Stimulated activated CD4-positive, alpha-beta T cell treated with anti-CD3 and anti-CD28 coated beads, Interleukin-15, amount 100 ng/mL, for 1 hour (primary cell): ENCODE results near the gene TSPAN9.
A peak's percentile ranks its signal among the peaks of the same experiment; 100 is the strongest.
"Not testable (repeated sequence)": the region's sequence is repeated elsewhere in the genome, so short reads cannot be mapped to it uniquely, and the experiment has no call there.

ENCODE experiments used
- DNase-seq, 2 donors: peaks; one replicate each; pipeline ENCODE4 v3.0.0-alpha.2; 2020; ENCODE audit warnings: low read depth in 1 of 2, low spot score in 1 of 2

Gene TSPAN9

DNA sequence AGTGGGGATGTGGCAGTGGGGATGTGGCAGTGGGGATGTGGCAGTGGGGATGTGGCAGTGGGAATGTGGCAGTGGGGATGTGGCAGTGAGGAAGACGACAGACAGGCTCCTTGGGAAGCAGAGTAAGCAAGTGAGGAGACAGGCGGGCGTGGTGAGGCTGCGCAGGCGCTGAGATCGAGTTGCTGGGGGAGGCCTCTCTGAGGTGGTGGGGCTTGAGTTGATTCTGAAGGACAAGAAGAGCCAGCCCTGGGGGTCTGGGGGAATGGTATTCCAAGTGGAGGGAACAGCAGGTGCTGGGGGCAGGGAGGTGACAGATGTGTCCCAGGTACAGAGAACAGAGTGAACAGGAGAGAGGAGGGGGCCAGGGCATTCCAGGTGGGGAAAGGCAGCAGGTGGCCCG is 33.8 kb upstream of the TSPAN9 start:
- DNase-seq = no peak

DNA sequence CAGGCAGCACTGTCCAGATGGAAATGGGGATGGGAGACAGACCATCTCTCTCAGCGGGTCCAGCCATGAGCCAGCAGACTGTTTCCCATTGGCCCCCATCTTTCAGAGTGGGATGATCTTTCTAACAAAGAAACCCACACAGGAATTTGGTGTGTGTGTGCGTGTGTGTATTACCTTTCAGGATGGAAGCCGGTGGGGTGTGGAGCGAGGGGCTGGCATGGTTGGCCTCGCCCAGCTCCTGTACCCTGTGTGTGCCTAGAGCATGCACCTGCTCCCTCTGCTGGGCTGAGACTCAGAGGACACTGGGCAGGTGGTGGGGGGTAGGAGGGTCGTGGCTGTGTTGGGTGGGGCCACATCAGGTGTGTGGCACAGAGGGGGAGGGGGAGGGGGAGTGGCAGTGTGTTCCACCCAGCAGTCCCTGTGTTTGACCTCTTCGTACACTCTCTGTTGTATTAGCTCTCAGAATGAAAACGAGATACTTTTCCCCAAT is 33.0 kb upstream of the TSPAN9 start:
- DNase-seq = no peak

DNA sequence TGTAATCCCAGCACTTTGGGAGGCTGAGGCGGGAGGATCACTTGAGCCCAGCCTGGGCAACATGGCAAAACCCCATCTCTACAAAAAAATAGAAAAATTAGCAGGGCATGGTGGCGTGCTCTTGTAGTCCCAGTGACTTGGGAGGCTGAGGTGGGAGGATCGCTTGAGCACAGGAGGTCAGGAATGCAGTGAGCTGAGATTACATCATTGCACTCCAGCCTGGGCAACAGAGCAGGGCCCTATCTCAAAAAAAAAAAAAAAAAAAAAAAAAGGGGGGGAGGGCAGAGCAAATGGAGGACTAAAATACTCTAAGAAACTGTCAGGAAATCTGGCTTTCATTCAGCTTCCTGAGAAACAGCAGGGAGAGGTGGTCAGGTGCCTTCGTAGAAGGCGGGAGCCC is 31.7 kb upstream of the TSPAN9 start:
- no peak for DNase-seq

DNA sequence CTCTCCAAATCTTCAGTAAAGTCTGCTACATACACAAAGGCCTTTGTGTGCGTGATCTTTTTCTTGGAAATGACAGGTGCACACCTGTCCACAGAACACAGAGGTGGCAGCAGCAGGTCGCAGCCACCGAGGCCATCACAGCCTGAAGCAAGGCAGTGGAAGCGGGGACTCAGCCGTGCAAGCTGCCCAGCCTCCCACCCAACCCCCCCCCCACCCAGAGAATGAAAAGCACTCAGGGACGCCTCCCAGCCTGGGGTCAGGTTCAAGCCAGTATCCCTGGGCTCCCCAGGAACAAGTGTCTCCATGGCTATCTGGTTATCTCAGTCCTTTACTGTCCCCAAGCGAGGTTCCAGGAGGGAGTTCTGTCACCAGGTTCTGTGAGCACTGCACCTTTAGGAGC is 31.2 kb upstream of the TSPAN9 start:
- DNase-seq = no peak

DNA sequence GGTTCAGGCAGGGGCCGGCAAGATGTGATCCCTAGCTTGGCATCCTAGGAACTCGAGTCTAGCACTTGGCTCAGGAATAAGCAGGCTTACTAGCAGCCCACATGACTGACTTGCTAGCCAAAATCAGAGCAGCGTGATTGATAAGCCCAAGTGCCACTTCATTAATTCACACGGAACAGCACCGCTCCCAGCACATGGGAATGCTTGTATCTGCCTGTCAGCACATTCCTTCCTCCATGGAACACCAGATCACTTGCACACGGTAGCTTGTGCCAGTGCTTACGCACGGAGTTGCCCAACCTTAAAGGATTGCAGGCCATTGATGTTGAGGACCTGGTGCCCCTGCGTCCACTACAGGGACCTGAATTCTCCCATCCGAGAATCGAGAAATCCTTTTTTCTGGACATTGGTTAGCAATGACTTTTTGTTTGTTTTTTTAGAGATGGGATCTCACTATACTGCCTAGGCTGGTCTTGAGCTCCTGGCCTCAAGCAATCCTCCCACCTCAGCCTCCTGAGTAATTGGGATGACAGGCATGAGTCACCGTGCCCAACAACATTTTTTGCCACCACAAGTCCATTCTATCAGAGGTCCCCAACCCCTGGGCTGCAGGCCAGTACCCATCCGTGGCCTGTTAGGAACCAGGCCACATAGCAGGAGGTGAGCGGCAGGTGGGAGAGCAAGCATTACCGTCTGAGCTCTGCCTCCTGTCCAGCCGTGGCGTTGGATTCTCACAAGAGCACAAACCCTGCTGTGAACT is 30.6 kb upstream of the TSPAN9 start:
- no peak for DNase-seq

DNA sequence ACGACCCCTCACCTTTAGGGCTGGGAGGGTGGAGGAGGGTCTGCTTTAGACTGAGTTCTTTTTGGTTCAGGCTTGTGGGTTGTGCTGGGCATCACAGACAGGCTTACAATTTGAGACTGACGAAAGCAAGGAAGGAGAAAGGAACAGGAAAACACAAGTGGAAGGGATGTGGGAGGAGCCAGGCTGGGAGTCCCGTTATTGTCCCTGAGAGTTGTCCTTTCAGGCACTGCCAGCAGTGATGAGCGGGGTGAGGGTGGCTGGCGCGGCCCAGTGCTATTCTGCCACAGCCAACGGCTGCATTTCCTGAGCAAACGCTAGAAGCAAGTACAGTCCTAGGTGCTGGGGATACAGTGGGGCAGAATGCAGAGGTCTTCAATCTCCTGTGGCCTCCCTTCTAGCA is 29.2 kb upstream of the TSPAN9 start:
- no peak for DNase-seq

DNA sequence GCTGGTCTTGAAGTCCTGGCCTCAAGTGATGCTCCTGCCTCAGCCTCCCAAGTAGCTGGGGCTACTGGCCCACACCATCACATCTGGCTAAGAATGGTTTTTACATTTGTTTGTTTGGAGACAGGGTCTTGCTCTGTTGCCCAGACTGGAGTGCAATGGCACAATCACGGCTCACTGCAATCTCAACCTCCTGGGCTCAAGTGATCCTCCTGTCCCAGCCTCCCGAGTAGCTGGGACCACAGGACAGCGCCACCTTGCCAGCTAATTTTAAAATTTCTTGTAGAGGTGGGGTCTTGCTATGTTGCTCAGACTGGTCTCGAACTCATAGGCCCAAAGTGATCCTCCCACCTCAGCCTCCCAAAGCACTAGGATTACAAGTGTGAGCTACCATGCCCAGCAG is 28.6 kb upstream of the TSPAN9 start:
- no peak for DNase-seq

DNA sequence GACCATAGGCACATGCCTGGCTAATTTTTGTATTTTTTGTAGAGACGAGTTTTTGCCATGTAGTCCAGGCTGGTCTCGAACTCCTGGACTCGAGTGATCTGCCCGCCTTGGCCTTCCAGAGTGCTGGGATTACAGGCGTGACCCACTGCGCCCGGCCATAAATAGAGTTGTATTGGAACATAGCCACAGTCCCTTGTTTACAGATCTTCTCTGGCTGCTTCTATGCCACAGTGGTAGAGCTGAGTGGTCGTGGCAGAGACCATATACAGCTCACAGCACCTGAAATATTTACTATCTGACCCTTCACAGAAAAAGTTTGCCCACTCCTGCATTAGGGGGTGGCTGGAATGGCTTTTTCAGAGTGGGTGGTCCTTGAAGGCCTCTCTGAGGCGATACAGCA is 28.0 kb upstream of the TSPAN9 start:
- no peak for DNase-seq

DNA sequence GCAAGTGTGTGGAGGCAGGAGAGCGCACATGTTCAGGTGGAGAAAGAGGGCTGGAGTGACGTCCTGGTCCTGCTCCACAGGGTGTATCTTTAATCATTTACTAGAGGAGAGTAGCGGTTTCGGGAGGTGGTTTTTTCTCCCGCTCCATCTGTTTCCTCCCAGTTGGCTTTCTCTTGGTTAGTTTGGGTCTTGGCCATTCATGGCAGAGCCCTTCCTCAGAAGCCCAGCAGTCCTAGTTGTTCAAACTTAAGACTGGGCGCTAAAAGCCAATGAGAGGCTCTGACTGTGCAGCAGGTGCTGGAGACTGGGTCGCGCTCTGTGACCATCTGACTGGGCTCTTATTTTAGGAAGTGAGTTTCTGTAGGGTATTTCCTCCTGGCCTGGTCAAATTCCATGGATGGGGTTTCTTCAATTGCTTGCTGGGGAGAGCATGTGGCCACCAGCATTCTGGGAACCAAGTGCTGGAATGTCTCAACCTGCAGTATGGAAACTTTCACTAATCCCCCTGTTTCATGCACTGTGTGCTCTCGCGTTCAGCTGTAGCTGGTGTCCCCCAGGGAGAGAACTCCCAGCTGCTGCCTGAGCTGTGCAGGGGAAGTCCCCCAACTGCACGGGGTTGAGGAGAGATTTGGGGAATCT is 27.4 kb upstream of the TSPAN9 start:
- no peak for DNase-seq

DNA sequence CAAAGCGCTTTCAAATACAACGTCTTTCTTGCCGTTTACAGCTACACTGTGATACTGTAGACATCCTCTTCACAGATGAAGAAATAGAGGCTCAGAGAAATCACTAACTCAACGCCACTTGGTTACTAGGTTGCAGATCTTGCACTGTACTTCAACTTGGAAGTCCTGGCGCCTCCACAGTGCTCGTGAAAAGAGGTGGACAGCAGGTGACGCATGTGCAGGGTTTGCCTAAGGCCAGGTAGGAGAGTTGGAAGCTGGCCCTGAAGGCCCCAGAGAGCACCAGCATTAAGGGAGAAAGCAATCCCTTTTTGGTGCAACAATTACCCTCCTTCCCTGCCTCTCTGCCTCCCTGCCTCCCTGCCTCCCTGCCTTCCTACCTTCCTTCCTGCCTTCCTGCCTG is 22.8 kb upstream of the TSPAN9 start:
- no peak for DNase-seq

DNA sequence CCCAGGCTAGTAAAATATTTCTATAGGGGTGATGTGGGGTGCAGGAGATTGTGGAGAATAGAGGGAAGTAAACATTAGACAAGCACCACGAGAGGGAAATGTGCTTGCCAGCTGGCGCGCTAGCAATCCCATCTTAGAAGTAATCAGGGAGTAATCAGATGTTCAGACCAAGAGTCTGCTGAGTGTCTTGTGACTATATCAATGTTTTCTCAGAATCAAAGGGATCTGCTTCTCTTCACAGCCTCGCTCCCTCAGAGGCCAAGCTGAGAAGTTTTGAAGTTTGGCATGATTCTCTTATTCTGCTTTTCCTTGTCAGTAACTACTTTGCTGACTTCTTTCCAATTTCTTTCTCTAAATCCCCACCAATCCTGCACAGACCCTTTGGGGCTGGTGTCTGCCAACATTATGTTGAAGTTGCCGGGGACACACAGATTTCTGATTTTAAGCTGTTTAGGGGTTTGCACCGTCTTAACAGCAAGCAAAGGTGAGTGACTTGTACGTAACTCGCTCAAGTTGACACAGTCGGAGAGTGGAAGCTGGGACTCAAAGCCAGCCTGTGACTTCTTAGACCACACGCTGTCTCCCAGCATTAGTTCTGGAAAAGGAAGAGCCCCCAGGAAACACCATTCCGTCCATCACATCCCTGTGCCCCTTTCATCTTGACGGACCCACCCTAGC is 22.0 kb upstream of the TSPAN9 start:
- DNase-seq = no peak

DNA sequence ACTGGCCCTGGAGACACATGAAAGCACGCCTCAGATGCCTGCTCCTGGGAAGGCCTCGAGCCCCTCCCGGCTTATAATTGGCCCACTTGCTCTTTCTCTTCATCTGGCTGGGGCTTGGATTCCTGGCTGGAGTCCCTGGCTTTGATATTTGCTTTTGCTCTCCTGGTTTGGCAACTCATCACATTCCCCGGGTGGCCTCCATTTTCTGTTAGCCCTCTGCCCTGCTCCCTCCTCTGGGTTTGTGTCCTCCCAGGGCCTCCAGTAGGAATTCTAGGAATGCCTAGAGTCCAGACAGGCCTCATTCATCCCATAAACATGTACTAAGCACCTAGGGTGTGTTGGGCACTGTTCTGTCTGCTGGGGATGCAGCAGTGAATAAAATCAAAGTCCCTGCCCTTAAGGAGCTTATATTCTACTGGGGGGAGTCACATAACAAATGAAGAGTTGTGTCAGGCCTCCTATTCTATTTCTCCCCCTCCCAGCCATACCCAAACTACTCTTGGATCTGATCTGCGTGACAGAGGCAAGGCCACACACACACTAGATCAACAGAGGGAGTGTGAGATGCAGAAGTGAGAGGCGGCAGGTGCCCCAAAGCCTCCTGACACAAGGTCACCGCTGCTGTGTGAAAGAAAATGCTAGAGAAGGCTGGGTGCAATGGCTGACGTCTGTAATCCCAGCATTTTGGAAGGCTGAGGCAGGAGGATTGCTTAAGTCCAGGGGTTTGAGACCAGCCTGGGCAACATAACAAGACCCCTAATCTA is 21.3 kb upstream of the TSPAN9 start:
- no peak for DNase-seq

DNA sequence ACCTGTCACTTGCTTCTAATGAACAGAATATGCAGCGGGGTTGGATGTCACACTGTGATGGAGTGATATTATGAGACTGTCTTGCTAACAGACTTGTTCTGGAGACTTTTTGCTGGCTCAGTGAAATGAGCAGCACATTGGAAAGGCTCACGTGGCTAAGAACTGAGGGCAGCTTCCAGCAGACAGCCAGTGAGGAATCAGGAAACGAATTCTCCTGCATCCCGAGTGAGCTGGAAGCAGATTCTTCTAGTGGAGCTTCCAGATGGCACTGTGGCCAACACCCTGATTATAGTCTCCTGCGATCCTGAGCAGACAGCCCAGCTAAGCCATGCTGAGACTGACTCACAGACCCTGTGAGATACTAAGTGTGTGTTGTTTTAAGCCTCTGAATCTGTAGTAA is 16.1 kb upstream of the TSPAN9 start:
- DNase-seq = no peak

DNA sequence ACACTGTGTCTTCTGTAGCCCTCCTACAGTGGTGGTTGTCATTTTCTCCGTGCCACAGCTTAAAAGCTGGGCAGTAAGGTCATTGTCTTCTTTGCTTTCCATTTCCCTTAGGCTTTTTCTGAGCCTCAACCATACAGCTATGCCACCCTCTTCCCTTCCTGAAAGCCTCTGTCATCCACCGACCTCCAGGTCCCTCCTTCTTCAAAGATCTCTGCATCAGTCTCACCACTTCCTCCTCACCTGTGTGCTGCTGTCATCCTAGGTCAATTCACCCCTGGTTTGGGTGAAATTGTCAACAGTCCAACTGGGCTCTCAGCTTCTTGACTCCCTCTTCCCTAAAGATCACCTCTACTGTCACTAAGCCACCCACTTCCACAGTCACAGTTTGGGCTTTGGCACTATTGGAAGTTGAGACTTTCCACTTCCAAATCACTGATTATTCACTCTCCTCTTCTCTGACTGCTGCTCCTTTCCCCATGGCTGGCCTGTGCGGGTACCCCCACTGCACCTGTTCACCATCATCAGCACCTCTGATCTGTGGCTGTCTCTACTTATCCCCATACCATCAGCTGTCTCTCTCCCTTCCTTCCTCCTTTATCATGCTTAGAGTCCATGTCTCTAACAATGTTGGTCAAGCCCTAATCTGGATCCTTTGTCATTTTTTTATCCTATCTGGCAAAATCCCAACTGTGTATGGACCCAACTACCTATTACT is 15.5 kb upstream of the TSPAN9 start:
- no peak for DNase-seq

DNA sequence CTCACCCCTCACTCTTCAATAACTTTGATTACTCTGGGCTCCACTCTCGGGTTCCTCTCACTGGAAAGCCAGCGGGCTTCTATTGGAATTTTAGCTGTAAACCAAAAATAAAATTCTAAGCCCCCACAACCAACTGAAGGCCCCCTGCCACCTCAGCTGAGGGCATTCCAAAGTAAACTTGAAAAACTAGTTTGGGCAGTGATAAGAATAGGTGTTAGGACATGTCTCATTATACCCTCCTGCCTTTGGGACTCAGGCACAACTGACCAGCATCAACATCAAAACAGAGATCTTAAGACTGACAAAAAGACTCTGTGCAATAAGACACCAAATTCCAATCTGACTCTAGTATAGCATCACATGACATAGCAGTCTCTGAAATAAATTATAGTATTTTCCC is 11.9 kb upstream of the TSPAN9 start:
- no peak for DNase-seq

DNA sequence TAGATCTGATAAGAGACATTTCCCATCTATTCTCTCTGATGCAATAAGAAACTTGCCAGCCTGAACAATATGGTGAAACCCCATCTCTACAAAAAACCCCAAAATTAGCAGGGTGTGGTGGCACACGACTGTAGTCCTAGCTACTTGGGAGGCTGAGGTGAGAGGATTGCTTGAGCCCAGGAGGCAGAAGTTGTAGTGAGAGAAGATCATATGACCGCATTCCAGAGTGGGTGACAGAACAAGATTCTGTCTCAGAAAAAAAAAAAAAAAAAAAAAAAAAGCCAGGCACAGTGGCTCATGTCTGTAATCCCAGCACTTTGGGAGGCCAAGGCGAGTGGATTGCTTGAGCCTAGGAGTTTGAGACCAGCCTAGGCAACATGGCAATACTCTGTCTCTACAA is 11.3 kb upstream of the TSPAN9 start:
- DNase-seq = not testable (repeated sequence)

DNA sequence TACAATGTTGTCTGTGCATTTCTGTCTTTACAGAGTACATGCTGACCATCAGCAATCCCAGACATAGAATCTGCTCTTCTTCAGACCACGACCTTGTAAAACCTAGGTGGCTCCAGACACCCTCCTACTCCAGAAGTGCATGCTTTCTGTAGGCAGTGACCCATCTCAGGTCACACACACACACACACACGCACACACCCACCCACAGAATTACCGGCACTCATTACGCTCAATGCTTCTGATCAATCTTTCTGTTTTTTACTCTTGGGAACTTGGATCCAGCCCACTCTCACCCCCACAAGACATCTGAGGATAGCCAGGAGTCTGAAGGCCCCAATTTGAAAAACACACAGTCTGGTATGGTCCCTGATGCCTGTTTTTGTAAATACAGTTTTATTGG is 7.5 kb upstream of the TSPAN9 start:
- DNase-seq = no peak

DNA sequence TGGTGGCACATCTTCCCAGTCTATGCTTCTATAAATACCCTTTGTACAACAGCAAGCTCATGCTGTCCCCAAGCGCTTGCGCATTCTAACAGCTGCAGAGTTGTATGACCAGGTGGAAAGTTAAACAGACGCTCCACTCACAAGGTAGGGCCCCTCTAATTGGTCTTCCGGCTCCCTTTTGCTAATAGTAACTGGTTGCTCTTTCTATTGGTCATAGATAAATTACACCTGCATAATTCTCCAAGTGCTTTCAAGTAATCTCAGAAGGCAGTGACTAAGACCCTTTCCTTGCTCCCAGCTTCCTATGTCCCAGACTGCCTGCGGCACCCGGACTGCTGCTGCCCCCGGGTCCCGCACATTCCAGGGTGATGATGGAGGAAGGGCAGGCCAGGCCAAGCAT is 6.1 kb upstream of the TSPAN9 start:
- DNase-seq = no peak

DNA sequence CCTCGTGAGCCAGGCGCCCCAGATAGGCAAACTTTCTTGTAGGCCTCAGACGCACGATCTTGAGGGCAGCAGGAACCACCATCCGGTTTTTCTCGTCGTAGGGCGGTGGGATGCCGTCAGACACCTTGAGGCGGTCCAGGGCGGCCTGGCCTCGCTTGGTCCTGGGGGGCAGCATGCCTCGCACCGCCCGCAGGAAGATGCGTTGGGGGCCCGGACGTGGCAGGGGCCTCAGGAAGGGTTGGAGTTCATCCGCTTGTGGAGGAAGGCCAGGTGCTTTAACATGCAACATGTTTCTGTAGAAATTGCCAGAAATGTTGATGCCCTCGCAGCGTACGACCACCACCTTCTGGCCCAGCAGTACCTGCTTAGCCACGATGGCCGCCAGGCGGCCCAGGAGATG is 5.5 kb upstream of the TSPAN9 start:
- DNase-seq = no peak

DNA sequence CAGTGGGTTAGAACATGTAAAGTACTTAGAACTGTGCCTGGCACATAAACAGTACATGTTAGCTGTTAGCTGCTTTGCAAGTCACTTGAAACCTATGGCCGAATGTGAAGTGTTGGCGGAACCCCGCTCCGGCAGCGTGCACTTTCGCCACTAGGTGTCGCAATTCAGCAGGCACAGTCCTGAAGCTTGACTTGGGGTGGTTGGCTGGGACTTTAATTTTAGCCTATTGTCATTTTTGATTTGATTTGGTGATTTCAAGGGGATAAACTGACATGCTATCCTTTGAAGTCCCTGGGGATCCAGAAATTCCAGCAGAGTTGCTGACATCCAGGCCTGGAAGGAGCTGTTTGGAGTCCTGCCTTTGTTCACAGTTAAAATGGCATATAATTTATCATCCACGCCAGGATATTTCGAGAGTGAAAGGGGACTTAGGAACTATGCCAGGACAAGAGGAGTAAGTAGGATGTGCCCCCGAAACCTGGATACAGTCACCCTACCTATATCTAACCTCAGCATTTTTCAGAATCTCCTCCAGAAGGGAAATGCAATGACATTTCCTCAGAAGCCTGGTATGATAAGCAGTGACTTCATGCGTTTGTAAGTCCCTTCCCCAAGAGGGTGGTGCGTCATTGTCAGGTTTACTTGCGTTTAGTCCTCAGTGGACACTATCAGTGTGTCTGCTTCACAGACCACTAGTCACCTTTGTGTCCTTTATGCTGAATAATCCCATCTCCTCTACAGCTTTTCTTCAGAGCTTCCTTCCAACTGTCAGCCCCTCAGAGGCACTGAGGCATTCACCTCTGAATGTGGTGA is 3.5 kb upstream of the TSPAN9 start:
- peak; percentile 66 to 69 for DNase-seq
